Stimulated activated CD8-positive, alpha-beta memory T cell treated with anti-CD3 and anti-CD28 coated beads, Interleukin-4, amount 100 ng/mL, for 48 hours (primary cell): ENCODE results near the gene TCL1B.
A peak's percentile ranks its signal among the peaks of the same experiment; 100 is the strongest.

Experiments
- DNase-seq: peaks from one replicate; pipeline ENCODE4 v3.0.0-alpha.2; 2020

Gene TCL1B

DNA sequence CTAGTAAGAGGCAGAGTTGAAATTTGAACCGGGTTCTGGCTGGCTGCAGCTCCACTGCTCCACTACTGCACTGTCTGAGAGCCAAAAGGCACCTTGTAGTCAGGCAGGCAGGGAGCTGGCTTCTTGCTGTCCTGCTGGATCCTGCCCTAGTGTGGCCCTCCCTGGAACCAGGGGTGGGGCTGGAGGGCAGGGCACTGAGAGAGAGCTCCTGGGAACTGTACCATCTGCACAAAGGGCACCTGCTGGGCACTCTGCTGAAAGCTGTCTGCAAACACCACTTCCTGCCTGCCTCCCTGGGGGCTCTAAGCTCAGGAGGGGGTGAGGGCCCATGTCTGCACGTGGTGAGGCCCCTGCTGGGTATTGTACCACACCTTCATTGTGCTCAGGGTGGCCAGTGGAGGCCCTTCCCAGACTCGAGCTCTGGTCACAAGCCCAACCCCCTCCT is 19.0 kb upstream of the TCL1B start:
- no peak for DNase-seq

DNA sequence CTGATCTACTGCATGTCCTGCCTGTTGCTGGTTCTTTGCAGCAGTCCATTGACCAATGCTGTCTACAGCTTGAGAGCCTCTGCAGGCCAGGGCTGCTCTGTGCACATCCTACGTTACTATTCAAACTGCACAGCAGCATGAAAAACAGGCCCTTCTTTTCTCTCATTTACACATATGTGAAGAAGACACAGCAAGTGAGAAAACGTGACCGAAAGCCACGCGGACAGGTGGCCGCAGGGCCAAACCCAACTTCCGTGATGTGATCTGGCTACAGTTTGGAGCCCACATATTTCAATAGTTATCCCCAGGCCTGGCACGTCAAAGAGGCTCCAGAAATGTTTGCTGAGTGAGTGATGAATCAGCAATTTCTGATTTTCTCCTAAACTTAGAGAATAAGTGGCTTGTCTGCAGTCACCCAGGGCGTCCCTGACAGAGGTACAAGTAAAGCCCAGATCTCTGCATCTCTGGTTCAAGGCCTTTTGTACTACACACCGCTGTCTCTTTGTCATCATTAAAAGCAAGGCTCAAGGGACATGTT is 17.9 kb upstream of the TCL1B start:
- no peak for DNase-seq

DNA sequence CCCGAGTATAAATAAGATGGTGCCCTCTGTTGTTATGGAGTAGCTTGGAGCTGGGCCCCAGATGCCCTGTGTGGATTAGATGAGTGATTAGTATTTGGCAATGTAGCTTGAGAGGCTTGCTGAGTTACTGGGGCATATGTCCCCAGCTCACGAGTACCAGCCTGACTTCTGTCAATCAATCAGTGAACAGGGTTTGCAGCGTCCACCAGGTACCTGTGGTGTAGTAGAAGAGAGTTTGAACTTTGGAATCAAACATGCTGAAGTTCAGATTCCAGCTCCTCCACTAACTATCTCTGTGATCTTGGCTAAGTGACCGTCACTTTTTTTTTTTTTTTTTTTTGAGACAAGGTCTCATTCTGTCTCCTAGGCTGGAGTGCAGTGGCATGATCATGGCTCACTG is 11.6 kb upstream of the TCL1B start:
- no peak for DNase-seq

DNA sequence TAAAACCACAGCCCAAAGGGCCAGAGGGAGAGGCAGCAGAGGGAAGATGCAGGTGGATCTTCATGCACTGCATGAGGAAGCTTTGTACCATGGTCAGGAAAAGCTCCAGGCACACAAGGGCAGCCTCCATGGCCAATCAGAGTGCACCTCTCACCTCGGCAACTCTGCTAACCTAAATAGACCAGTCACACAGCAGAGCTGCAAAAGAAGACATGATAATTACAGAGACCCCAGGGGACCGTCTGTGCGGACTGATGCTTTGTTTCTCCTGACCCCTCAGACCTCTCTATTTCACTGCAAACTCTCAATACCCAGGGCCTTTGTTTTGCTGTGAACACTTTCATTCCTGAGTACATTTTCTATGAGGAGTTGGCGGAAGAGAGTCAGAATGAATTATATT is 10.7 kb upstream of the TCL1B start:
- no peak for DNase-seq

DNA sequence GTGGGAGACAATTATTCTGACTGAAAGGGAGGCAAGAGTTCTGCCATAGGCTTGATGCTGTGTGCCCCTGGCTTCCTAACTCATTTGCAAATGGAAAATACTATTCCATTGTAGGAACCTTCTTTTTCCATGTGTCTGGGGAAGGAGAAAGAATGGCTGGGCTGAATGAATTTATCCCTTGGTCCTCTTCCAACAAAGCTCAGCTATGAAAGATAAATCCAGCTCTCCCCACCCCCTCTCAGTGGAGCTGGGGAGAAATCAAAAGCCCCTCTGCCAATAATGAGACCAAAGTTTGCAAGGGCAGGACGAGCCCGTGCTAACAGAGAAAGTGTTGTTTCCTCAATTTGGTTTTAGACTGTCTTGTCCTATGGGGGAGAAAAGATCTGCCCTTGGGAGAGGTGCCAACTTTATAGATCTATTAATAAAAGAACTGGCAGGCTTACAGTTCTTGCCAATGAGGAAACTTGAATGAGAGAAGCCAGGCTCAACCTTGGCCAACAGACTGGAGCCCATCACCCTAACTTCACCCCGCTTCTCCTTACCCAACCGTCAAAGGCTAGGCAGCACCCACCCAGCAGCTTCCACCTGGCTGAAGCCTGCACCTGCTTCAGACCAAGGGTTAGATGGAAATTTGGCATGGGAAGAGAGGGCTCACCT is 8.9 kb upstream of the TCL1B start:
- no peak for DNase-seq

DNA sequence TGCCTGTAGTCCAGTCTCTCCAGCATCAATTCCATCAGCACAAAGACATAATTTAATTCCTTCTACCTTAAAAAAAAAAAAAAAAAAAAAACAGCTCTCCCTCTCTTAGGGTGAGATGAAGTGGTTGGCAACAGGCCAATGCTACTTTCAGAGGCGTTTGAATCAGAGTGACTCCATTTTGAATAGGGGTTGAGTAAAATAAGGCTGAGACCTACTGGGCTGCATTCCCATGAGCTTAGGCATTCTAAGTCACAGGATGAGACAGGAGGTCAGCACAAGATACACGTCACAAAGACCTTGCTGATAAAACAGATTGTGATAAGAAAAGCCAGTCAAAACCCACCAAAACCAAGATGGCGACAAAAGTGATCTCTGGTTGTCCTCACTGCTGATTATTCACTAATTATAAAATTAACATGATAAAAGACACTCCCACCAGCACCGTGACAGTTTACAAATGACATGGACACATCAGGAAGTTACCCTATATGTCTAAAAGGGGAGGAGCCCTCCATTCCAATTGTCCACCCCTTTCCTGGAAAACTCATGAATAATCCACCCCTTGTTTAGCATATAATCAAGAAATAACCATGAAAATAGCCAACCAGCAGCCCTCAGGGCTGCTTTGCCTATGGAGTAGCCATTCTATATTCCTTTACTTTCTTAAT is 6.9 kb upstream of the TCL1B start:
- no peak for DNase-seq

- DNase-seq: no peak
Observed at GRCh38 chr14:95679998-95680735, 6.1 kb upstream of the TCL1B start.

- no peak for DNase-seq
Observed at GRCh38 chr14:95681153-95681552, 5.1 kb upstream of the TCL1B start.

GRCh38 chr14:95683793-95684192 is 2.4 kb upstream of the TCL1B start:
- DNase-seq: peak; percentile 50

- no peak for DNase-seq
Observed at GRCh38 chr14:95686935-95687334, 709 bp downstream of the TCL1B start.

DNA sequence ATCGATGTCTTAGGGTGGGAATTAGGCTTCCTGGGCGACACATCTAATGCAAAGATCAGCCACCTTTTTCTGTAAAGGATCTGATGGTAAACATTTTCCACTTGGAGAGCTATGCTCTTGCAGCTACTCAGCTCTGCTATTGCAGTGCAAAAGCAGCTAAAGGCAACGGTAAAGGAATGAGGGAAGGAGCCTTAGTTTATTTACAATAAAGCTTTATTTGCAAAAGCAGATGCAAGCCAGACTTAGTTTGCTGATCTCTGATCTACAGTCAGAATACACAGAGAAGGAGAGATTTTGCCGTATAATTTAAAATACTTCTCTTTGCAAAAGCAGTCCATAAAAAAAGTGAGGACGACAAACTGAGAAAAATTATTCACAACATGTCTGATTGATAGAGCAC is 3.2 kb downstream of the TCL1B start:
- DNase-seq: no peak

- DNase-seq: no peak
Observed at GRCh38 chr14:95690815-95691214, 4.6 kb downstream of the TCL1B start.

- no peak for DNase-seq
Observed at GRCh38 chr14:95691591-95691990, 5.4 kb downstream of the TCL1B start.

DNA sequence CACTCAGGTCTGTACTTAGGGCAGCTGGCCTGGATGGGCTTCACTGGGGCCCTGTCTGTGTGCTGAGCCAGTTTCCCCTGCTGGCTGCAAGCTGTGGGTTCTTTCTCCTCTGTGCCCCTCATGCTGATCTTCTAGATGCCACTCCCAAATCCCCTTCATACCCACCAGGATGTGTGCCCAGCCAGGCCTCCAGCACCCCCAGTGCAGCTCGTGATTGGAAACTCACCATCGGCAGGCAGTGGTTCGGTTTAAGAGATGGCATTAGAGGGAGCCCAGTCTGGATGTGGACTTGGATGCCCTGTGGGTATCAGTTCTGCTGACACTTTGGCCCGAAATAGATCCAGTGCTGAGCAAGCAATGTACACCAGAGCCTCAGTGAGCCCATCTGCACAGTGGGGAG is 5.9 kb downstream of the TCL1B start:
- DNase-seq: no peak

GRCh38 chr14:95695051-95695450 is 8.8 kb downstream of the TCL1B start:
- DNase-seq: no peak

- no peak for DNase-seq
Observed at GRCh38 chr14:95695913-95696312, 9.7 kb downstream of the TCL1B start.

DNA sequence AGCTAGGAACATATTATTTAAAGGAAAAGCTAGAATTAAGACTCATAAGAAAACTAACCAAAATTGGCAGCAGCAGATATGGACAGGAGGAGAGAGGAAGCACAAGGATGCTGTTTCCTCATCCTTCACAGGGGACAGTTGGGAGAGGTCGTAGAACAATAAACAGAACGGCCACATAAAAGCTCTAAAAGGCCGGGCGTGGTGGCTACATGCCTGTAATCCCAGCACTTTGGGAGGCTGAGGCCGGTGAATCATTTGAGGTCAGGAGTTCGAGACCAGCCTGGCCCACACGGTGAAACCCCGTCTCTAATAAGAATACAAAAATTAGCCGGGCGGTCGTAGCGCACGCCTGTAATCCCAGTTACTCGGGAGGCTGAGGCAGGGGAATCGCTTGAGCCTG is 10.5 kb downstream of the TCL1B start:
- no peak for DNase-seq

- no peak for DNase-seq
Observed at GRCh38 chr14:95697764-95698163, 11.5 kb downstream of the TCL1B start.

DNA sequence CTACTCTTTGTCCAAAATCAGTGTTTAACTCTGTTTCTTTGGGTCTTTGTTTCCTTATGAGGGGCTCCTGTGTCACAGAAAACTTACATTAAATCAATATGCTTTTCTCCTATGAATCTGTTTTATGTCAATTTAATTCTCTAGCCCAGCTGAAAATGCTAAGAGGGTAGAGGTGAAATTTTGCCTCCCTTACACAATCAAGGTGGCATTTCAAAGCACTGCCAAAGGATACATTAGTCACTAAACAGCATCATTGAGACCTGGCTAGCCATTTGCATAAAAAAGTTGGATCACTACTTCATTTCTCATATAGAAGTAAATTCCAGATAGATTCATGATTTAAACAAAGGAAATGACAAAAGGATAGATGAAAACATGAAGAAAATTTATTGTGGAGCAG is 12.1 kb downstream of the TCL1B start:
- DNase-seq: no peak

DNA sequence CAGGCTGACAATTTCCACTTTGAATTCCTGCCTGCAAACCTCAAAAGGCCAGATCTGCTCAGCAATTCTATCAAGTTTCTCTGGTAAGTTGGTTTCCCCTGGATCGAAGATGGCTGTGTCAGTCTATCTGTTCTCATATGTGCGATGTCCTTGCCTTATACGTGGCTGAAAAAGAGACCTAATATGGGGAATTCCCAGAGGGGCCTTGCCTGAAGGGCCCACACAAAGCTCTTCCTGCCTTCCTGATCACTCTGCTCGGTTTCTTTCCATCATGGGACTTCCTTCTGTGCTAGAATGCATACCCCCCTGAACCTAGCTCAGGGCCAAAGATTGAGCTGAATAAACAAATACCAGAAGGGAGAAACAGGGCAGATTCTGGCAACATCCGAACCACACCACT is 13.2 kb downstream of the TCL1B start:
- DNase-seq: no peak

DNA sequence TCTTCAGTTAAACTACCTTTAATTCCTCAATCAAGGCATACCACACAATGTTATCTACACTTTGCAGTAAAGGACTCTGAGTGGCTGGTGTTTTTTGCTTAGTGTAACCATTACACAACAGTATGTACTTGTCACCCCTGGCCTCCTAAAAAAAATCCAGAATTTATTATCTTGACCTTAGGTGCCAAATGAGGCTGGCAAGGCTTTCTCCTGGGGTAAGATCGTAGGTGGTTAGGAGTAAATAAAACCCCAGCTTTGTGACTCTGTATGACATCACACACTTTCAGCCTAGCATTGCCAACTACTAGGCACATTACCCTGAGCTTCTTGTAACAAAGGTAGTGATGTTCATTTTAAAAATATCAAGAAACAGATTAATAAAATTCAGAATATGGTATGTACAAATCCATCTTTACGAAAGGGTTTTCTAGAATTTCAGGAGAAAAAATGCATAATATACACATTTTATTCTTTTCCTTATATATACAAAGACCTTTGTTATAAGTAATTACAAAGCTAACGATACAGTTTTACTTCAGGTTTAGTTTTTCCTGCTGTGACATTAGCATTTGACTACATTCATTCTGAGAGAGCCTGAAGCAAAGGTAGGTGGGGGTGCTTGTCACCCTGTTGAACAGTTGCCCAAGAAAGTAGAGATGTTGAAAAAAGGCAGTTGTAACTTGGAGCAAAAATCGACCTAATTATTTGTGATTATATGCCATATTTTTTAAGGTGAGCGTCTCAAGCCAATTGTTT is 14.2 kb downstream of the TCL1B start:
- no peak for DNase-seq

DNA sequence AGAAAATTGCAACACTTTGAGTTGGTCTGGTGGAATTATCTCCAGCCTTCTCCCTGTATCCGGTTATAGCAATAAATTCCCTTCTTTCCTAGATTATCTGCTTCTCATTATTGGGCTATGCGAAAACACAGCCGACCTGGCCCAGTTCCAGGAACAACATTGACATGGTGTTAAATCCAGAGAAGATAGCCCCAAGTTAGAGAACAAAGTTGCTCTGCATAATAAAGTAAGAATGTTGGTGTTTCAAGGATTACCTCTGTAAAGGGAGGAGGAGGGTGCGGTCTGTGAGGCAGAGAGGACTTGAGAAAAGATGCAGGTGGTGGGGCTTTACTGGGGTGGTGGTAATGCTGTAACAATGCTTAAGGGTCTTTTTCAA is 15.6 kb downstream of the TCL1B start:
- no peak for DNase-seq

GRCh38 chr14:95703341-95703740 is 17.1 kb downstream of the TCL1B start:
- DNase-seq: no peak
